ENCODE results near the gene UNC5CL.

GRCh38 chr6:41002168-41002567 is 36.9 kb downstream of the UNC5CL start:
- no peak for TF ChIP-seq ZNF274 (IDR thresholded peaks at IDR 0.05; ENCODE audit: low read depth, low read length)
- TF ChIP-seq SUZ12 (IDR thresholded peaks at IDR 0.05; ENCODE audit: extremely low read depth, insufficient read depth, insufficient read length): no peak
- TF ChIP-seq YY1 (IDR thresholded peaks at IDR 0.05; ENCODE audit: insufficient read depth, insufficient read length): no peak

All from NT2/D1 (cell line).